DMS 273 (cell line): ENCODE results near the gene CPSF6.
"Not testable (repeated sequence)": the region's sequence is repeated elsewhere in the genome, so short reads cannot be mapped to it uniquely, and the experiment has no call there.

Experiments used
- DNase-seq: peaks from one replicate; lab custom pipeline; 2025; ENCODE audit not compliant: unreplicated experiment; lab: John Stamatoyannopoulos, UW

CPSF6 gene

DNA sequence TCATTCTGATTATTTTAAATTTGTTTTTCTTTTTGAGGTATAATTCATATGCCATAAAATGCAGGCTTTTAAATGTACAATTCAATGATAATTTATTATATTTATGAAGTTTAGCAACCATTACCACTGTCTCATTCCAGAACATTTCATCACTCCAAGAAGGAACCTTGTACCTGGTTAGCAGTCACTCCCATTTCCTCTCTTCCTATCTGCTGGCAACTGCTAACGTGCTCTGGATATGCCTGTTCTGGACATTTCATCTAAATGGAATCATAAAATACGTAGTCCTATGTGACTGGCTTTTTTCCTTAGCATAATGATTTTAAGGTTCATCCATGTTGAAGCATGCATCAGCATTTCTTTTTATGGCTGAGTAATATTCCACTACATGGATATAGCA lies 15.5 kb downstream of the CPSF6 start:
- DNase-seq = no peak

DNA sequence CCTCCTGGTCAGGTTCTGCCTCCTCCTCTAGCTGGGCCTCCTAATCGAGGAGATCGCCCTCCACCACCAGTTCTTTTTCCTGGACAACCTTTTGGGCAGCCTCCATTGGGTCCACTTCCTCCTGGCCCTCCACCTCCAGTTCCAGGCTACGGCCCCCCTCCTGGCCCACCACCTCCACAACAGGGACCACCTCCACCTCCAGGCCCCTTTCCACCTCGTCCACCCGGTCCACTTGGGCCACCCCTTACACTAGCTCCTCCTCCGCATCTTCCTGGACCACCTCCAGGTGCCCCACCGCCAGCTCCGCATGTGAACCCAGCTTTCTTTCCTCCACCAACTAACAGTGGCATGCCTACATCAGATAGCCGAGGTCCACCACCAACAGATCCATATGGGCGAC lies 19.3 kb downstream of the CPSF6 start:
- DNase-seq = no peak

DNA sequence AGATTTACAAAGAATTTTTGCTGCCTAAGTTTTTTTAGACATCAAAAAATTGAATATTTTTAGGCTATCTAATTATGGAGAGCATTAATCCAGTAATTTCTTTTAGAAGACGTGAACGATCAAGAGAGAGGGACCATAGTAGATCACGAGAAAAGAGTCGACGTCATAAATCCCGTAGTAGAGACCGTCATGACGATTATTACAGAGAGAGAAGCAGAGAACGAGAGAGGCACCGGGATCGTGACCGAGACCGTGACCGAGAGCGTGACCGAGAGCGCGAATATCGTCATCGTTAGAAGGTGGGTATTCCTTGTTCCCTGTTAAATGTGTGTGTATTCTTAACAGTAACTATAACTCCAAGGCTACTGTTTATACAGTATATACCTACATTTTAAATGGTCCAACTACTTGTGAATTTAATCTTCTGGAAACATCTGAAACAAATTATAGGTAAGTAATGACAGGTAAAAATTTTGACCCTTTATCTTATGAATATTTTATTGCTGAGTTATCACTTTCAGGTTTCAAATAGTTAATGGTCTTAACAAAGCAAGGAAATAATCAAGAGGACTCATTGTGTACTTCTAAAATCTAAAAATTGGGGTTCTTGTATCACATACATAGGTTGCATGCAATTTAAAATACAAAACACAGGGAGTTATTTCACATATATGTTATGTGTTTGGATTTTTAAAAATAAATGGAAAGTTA lies 23.1 kb downstream of the CPSF6 start:
- no peak for DNase-seq

GRCh38 chr12:69265205-69265604 lies 25.8 kb downstream of the CPSF6 start:
- no peak for DNase-seq

DNA sequence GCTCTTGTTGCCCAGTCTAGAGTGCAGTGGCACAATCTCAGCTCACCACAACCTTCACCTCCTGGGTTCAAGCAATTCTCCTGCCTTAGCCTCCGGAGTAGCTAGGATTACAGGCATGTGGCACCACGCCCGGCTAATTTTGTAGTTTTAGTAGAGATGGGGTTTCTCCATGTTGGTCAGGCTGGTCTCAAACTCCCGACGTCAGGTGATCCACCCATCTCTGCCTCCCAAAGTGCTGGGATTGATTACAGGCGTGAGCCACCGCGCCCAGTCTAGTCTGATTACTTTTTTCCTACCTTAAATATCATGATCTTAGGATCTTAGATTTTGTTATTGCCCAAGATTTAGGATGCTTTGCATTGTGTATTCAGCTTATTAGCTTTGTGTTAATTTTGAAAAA lies 26.3 kb downstream of the CPSF6 start:
- not testable (repeated sequence) for DNase-seq

DNA sequence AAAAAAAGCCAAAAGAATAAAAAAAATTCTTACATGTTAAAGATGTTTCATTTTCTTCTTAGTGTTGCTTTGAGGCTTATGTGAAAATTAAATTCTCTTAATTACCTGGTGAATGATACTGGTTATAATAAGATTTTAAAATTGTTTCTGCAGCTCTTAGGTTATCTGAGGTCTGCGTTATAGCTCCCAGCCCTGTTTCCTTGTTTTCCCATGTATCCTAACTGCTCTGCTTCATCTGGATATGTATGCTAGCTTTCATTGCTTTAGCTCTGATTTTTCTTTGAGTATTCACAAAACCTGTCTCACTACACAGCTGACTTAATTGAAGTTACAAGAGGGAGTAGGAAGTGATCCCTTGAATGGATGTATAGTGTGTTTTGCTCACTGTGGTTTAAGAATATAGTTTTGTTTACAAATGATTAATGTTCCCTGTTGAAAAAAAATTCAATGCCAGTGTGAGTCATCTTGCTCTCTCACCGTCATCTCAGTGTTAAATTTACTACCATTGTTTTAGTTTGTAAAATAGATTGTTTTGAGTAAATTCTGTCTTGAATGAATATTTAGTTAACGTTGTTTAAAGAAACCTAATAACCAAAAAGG lies 26.8 kb downstream of the CPSF6 start:
- DNase-seq = no peak

DNA sequence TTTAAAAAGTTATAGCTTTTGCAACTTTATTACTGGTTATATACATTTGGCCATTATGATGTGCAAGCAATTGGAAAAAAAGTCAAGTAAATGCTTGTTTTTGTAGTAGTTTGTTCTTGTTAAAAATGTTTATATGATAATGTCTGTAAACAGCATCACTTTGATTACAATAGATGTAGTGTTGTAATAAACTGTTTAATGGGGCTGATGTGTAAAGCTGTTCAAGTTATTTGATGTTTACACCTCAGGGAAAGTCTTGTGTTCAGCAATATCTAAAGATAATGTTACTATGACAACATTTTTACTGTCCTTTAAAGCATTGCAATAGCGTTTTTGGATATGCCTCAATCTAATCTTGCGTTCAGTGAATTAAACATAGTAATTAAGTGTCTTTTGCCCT lies 30.4 kb downstream of the CPSF6 start:
- no peak for DNase-seq

GRCh38 chr12:69272511-69272910 lies 33.1 kb downstream of the CPSF6 start:
- DNase-seq = no peak

DNA sequence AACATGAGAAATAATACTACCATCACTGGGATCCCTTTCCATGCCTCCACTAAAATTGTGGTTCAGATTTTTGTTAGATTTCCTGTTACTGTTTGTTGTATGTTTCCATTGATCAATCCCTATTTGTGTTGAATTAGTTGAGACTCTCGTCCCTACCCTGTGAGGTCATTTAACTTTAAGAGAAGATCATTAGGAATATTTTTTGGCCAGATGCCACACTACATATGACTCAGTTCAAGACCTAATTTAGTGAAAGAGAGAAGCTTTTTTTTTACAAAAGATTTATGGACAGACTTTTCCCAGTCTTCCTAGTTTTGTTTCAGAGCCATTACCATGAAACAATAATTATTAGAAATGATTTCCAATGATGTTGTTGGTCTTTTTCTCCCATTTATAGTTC lies 35.5 kb downstream of the CPSF6 start:
- DNase-seq = peak; percentile 13

GRCh38 chr12:69275471-69275891 lies 36.1 kb downstream of the CPSF6 start:
- DNase-seq = peak; percentile 19

- DNase-seq = no peak
Observed at GRCh38 chr12:69278814-69279782, 39.7 kb downstream of the CPSF6 start.

GRCh38 chr12:69284131-69284530 lies 44.8 kb downstream of the CPSF6 start:
- peak; percentile 84 for DNase-seq

GRCh38 chr12:69287556-69287955 lies 48.2 kb downstream of the CPSF6 start:
- no peak for DNase-seq

DNA sequence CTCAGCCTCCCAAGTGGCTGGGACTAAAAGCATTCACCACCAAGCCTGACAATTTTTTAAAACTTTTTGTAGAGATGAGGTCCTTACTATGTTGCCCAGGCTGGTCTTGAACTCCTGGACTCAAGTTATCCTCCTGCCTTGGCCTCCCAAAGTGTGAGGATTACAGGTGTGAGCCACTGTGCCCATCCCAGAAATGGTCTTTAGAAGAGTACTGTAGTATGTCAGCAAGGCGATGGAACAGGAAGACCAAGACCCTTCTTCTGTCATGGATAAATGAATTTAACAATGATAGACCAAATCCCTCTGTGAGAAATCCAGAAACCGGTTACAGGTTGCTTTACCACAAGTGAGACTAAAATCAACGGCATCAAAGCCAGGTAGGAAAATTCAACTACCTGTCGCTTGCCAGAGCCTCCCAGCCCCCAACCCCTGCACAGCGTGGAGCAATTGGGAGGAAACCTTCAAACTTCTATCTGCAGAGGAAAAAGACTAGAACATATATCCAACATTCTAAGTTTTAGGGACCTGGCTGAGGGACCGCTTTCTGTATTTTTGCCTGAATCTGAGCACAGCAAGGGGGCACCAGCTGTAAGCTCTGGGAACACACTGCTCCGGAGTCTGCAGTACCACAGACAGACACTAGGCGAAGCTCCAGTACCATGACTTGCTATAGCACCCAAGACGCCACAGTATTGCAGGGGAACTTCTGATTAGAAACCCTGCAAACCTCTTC lies 51.3 kb downstream of the CPSF6 start:
- peak; percentile 87 for DNase-seq

DNA sequence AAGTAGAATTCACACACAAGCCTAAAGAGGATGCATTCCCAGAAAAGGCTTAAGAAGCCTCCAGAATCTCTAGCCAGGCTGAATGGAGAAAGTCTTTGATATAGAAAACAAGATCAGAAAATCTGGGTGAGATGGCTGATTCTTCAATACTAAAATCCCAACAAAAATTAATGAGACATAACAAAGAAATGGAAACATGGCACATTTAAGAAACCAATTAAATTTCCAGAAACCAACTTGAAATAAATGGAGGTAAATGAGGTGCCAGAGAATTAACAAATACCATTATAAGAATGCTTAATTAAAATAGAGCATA lies 51.9 kb downstream of the CPSF6 start:
- no peak for DNase-seq

DNA sequence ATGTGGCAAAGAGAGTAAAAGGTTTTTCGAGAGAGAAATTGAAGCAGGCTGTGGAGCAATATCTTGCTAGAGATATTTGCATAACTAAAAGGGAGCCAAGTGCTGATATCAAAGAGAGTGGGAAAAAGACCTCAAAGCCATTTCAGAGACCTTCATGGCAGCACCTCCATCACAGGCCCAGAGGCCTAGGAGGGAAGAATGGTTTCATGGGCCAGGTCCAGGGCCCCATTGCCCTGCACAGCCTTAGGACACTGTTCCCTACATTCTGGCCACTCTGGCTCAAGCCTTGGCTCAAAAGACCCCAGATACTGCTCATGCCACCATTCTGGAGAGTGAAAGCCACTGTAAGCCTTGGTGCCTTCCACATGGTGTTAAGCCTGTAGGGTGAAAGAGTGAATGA lies 58.8 kb downstream of the CPSF6 start:
- DNase-seq = no peak

DNA sequence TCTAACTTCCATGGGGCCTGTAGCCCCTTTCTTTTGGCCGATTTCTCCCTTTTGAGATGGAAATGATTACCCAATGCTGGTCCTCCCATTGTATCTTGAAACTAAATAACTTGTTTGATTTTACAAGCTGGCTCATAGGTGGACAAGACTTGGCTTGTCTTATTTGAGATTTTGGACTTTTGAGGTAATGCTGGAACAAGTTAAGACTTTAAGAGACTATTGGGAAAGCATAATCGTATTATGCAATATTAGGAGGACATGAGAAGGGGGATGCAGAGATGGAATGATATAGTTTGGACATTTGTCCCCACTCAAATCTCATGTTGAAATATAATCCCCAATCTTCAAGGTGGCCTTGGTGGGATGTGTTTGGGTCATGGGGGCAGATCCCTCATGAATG lies 59.6 kb downstream of the CPSF6 start:
- DNase-seq = no peak

DNA sequence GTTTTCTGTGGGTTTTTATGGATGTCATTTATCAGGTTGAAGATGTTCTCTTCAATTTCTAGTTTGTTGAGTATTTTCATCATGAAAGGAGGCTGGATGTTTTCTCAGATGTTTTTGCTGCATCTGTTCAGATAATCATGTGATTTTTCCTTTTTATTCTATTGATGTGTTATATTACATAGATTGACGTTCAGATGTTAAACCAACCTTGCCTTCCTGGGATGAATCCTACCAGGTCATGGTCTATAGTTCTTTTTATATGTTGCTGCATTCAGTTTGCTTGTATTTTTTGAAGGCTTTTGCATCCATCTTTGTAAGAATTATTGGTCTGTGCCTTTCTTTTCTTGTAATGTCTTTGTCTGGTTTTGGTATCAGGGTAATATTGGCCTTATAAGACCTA lies 64.9 kb downstream of the CPSF6 start:
- DNase-seq = no peak

- DNase-seq = no peak
Observed at GRCh38 chr12:69309461-69309860, 70.1 kb downstream of the CPSF6 start.

DNA sequence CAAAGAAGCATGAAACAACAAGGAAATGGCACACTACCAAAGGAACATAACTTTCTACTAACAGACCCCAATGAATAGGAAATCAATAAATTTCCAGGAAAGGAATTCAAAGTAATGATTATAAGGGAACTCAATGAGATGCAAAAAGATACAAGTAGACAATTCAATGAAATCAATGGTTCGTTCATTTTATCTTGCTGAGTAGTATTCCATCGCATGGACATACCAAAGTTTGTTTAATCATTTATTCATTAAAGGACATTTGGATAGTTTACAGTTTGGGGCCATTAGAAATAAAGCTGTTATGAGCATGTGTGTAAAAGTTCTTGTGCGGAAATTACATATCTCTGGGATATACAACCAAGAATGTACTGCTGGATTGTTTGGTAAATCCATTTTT lies 73.8 kb downstream of the CPSF6 start:
- no peak for DNase-seq

DNA sequence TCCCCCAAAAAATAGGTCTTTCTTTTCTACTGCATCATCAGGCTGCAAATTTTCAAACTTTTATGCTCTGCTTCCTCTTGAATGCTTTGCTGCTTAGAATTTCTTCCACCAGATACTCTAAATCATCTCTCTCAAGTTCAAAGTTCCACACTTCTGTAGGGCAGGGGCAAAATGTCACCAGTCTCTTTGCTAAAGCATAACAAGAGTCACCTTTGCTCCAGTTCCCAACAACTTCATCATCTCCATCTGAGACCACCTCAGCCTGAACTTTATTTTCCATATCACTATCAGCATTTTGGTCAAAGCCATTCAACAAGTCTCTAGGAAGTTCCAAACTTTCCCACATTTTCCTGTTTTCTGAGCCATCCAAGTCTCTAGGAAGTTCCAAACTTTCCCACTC lies 77.4 kb downstream of the CPSF6 start:
- not testable (repeated sequence) for DNase-seq
